GM19193 (cell line): ENCODE results near the gene CD200.

Experiments
- POLR2A ChIP-seq: IDR thresholded peaks from 4 replicates; pipeline ENCODE4 v1.6.1; 2011; ENCODE audit not compliant: insufficient read depth, insufficient read length; ENCODE audit errors: extremely low read depth

The CD200 gene

GRCh38 chr3:112366522-112366921 is 33.6 kb downstream of the CD200 start:
- TF ChIP-seq POLR2A: no peak

GRCh38 chr3:112371569-112371968 is 38.6 kb downstream of the CD200 start:
- TF ChIP-seq POLR2A: no peak

DNA sequence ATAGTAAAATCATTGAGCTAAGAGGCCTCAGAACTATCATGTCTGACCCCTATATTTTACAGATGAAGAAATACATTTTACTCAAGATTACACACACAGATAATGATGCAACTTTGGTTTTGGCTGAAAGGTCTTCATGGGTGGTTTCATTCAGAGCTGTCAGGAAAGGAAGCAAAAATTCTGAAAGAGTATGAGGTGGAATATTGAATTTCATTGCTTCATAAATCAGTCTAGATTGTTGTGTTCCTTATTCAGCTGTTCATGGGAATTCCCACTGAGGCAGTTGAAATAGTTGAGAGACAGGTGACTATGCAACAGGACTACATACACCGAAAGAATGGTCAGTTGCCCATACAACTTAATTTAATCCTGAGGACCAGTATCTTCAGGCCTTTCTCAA is 39.4 kb downstream of the CD200 start:
- no peak for TF ChIP-seq POLR2A

DNA sequence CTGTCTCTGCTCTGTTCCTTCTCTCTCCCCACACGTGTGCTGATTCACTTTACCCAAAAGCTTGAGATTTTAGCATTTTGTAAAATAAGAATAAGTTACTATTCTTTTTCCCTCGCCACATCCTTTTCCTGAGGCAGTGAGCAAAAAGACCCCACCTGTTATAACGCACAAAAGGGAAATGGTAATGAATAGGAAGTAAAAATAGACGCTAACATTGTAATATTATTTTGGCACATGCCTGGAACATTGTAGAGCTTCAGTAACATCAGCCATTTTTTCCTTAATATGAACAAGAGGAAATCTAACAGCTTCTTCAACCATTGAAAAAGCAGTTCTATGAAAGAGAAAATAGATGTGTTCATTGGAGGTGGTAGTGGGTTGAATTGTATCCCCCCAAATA is 40.5 kb downstream of the CD200 start:
- TF ChIP-seq POLR2A: no peak

- TF ChIP-seq POLR2A: no peak
These were observed 41.0 kb downstream of the CD200 start for GRCh38 chr3:112373924-112374323.

GRCh38 chr3:112374333-112374734 is 41.4 kb downstream of the CD200 start:
- TF ChIP-seq POLR2A: no peak

DNA sequence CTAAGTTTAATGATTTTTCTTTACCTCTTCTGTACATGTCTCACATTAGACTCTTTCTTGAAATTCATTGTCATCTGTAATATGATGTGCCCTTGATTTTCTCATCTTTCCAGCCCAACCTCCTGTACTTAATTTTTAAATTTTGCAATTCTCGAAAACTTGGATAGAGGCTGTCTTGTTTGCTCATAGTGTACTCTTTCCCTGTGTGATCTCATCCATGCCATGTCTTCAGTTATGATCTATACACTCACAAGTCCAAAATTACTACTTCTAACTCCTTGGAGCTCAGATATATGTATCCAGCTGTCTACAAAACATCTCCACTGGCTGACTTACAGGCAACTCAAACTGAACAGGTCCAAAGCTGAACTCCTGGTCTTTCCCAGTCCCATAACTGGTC is 42.2 kb downstream of the CD200 start:
- no peak for TF ChIP-seq POLR2A

GRCh38 chr3:112376241-112376911 is 43.4 kb downstream of the CD200 start:
- TF ChIP-seq POLR2A: no peak

DNA sequence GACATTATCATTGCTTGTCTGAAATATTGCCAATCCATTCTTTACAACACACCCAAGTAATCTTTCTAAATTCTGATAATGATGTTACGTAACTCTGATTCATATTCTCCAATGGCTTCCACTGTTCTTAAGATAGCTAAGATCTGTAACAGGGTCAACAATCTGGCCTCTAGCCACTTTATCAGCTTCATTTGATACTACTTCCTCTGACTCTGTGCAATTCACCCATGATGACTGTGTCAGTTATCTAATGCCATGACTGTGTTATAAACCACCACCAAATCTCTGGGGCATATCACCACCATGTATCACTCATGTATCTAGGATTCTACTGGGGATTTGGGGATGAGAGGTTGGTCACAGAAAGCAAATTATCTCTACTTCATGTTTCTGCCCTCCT is 44.0 kb downstream of the CD200 start:
- no peak for TF ChIP-seq POLR2A

DNA sequence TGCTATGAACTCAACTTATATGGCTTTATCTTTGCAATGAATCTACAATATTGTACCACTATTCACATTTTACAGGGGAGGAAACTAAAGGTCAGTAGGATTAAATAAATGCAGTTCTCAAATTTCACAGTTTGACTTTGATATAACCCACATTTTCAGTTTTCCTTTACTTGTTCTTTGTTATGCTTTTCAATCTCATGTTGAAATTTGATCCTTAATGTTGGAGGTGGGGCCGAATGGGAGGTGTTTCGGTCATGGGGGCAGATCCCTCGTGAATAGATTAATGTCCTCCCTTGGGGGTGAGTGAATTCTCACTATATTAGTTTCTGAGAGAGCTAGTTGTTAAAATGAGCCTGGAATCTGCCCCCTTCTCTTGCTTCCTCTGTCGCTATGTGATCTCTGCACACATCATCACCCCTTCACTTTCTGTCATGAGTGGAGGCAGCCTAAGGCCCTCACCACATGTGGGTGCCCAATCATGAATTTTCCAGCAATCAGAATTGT is 44.7 kb downstream of the CD200 start:
- no peak for TF ChIP-seq POLR2A

DNA sequence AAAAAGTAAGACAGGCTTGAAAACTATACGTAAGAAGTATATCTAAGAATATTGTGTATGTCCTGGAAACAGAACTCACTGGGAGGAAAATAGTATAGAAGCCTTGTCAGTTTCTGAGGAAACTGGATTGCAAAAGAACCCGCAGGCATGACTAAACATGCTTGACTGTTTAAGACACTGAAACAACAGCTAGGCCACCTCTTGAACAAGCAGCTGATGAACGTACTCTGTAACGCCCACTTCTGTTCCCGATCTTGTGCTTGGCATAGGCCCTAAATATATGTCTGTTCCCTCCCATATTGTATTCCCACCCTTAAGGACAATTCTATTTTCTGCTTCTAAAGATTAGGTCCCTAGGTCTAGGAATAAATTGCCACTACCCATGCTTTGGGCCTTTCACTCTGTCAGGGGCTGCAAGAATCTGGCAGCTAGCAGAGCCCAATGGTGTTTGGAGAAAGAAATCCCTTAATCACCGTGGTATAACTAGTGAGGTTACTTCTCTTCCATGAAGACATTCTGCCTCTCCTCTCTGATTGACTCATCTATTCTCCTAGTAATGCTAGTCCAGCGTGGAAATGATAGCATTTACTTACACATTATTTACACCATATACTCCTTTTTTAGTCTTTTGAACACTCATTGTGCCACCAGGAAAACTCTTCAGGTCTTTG is 46.2 kb downstream of the CD200 start:
- no peak for TF ChIP-seq POLR2A

DNA sequence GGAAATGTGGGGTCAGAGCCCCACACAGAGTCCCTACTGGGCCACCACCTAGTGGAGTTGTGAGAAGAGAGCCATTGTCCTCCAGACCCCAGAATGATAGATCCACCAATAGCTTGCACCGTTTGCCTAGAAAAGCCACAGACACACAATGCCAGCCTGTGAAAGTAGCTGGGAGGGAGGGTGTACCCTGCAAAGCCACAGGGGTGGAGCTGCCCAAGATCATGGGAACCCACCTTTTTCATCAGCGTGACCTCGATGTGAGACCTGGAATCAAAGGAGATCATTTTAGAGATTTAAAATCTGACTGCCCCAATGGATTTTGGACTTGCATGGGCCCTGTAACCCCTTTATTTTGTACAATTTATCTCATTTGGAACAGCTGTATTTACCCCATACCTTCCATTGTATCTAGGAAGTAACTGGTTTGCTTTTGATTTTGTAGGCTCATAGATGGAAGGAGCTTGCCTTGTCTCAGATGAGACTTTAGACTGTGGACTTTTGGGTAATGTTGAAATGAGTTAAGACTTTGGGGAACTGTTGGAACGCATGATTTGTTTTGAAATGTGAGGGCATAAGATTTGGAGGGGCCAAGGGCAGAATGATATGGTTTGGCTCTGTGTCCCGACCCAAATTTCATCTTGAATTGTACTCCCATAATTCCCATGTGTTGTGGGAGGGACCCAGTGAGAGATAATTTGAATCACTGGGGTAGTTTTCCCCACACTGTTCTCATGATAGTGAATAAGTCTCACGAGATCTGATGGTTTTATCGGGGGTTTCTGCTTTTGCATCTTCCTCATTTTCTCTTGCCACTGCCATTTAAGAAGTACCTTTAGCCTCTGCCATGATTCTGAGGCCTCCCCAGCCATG is 49.0 kb downstream of the CD200 start:
- no peak for TF ChIP-seq POLR2A

GRCh38 chr3:112382543-112383160 is 49.7 kb downstream of the CD200 start:
- TF ChIP-seq POLR2A: no peak

- TF ChIP-seq POLR2A: no peak
These were observed 51.8 kb downstream of the CD200 start for GRCh38 chr3:112384769-112385168.

DNA sequence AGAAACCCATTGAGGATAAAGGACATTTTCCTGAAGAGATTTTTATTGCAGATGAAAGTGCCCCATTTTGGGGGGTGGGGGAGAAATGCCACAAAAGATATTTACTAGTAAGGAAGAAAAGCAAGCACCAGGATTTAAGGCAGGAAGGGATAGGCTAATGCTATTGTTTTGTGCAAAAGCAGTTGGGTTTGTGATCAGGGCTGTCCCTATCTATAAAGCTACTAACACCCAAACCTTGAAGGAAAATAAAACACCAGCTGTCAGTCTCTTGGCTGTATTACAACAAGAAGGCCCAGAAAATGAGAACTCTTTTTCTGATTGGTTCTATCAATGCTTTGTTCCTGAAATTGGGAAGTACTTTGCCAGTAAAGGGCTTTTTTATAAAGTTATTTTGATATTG is 56.0 kb downstream of the CD200 start:
- TF ChIP-seq POLR2A: no peak
